ENCODE data around the gene SLC2A13. TPM values are rescaled to one million over a fixed set of nuclear protein-coding genes. Genes with fewer than 3 reads are reported as not detected.

SLC2A13 gene
- total and polyA plus RNA-seq, 10 of the 15 experiments (the other 5 are each of a cell fraction or from before 2014, with no cell fraction given) = 0.05 to 3.7 (median 0.25) TPM

DNA sequence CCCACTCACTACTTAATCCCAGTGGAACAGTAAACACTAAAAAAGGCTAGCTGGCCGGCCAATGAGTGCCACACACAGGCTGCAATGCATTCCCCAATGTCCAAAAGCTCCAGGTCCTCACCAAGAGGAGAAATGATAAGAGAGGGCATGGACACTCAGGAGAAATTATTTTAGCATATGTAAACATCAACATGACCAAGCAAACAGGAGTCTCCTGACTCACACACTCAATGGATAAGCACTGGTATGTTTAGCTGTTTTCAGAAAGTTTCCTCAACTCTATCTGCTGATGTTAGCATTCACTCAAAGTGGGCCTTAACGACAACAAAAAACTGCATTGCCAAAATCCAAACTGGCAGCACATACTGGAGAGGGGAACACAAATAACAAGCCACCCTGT is 105.0 kb downstream of the SLC2A13 start:
- Histone ChIP-seq H4K20me1 (ENCODE audit: control insufficient read depth, insufficient read depth) (no peaks in the 10 kb centered on the region), H3K4me1 (ENCODE audit: control insufficient read depth, insufficient read depth, low read length) (no peaks in the 10 kb centered on the region), H2AFZ (ENCODE audit: control insufficient read depth, low read depth, low read length) (no peak overlapping the region), H3K27ac (ENCODE audit: control insufficient read depth, insufficient read depth) (no peak overlapping the region), H3K9me3 (replicated peaks; ENCODE audit: control insufficient read depth, insufficient read depth, low read length) (no peaks in the 10 kb centered on the region; the same call in 2 of the 3 replicates), H3K4me3 (no peak overlapping the region), H3K79me2 (ENCODE audit: control insufficient read depth, insufficient read depth, low read length) (no peaks in the 10 kb centered on the region), H3K36me3 (ENCODE audit: control insufficient read depth in 2 of 2, insufficient read depth in 2 of 2, low read length in 1 of 2) (no peaks in the 10 kb centered on the region), H3K4me2 (ENCODE audit: control insufficient read depth, insufficient read depth) (no peak overlapping the region), H3K27me3 (replicated peaks in 1 of 2; ENCODE audit: control insufficient read depth in 2 of 2, insufficient read depth in 2 of 2, low read length in 1 of 2) (no peaks in the 10 kb centered on the region), H3K9ac (ENCODE audit: control insufficient read depth, insufficient read depth, low read length) (no peak overlapping the region)
- ATAC-seq = no peak
- ChIA-PET SMC1A (ENCODE audit: uncharacterized antibody, unreplicated experiment) (no interaction called here), POLR2A (no interaction called here), CTCF (interaction anchor here (0.7 to 1.4 kb wide), 5 partner anchors 9 to 111 kb away, joined by 3 to 4 read pairs (median 3); partner anchors contain the start of gene SLC2A13), RAD21 (ENCODE audit: unreplicated experiment) (no interaction called here)
- no peak for FAIRE-seq
- no peak for DNase-seq (ENCODE audit: low read depth, low spot score)
- BruUV-seq (replicated peaks) = no TSS peak
- TF ChIP-seq ZZZ3 (IDR thresholded peaks at IDR 0.05; ENCODE audit: control insufficient read depth, insufficient read length, low read depth) (no peak), MYC (IDR thresholded peaks at IDR 0.05; ENCODE audit: insufficient read depth, insufficient read length, insufficient replicate concordance, low read length, severe bottlenecking) (no peak), ASH2L (IDR thresholded peaks at IDR 0.05; ENCODE audit: borderline replicate concordance, low read depth) (no peak), STAT1 (conservative IDR thresholded peaks at IDR 0.05) (no peak), EZH2 (IDR thresholded peaks at IDR 0.05; ENCODE audit: borderline replicate concordance, control insufficient read depth, low read depth, low read length) (no peak), IRF4 (IDR thresholded peaks at IDR 0.05; ENCODE audit: low read depth, low read length) (no peak), ZBED1 (IDR thresholded peaks at IDR 0.05; ENCODE audit: borderline replicate concordance) (no peak), RAD21 (IDR thresholded peaks at IDR 0.05; ENCODE audit: insufficient read depth, low read depth, low read length) (no peak)
- TF ChIP-seq, protein P1, sequence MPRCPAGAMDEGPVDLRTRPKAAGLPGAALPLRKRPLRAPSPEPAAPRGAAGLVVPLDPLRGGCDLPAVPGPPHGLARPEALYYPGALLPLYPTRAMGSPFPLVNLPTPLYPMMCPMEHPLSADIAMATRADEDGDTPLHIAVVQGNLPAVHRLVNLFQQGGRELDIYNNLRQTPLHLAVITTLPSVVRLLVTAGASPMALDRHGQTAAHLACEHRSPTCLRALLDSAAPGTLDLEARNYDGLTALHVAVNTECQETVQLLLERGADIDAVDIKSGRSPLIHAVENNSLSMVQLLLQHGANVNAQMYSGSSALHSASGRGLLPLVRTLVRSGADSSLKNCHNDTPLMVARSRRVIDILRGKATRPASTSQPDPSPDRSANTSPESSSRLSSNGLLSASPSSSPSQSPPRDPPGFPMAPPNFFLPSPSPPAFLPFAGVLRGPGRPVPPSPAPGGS (IDR thresholded peaks at IDR 0.05; ENCODE audit: borderline replicate concordance, insufficient read depth, low read depth, low read length, poor library complexity, severe bottlenecking) = no peak
- TF ChIP-seq, protein P2, sequence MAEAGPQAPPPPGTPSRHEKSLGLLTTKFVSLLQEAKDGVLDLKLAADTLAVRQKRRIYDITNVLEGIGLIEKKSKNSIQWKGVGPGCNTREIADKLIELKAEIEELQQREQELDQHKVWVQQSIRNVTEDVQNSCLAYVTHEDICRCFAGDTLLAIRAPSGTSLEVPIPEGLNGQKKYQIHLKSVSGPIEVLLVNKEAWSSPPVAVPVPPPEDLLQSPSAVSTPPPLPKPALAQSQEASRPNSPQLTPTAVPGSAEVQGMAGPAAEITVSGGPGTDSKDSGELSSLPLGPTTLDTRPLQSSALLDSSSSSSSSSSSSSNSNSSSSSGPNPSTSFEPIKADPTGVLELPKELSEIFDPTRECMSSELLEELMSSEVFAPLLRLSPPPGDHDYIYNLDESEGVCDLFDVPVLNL (IDR thresholded peaks at IDR 0.05; ENCODE audit: low read depth, low read length) = no peak
- intact Hi-C loops (cut with micrococcal nuclease; ENCODE audit: unreplicated experiment) = no loop called here
- 65% methylated on average over 2 of the region's 2 CpGs for WGBS (ENCODE audit: insufficient coverage, insufficient replicate concordance, low lambda C conversion rate, missing lambda C conversion rate)
- in situ Hi-C loops (cut with MboI) = no loop called here

Data from GM12878 (cell line).